Hematopoietic multipotent progenitor cell treated with erythropoietin and hydrocortisone succinate and interleukin-3 and kit ligand, for 4 days (in vitro differentiated cells): ENCODE results near the gene GIPC3.

Experiments used
- DNase-seq: peaks from one replicate; pipeline ENCODE4 v3.0.0-alpha.2; 2015

The GIPC3 gene

GRCh38 chr19:3641515-3642269 lies 56.4 kb downstream of the GIPC3 start:
- no peak for DNase-seq

- DNase-seq, result no peak
These were observed 57.0 kb downstream of the GIPC3 start for GRCh38 chr19:3642296-3642695.
